PC-9 (cell line): ENCODE measurements around the gene ZGLP1. TPM values are rescaled to one million over a fixed set of nuclear protein-coding genes. Genes with fewer than 3 reads are reported as not detected.

ENCODE experiments used
- BruUV-seq: library from RNA; stranded (reverse); fragments of 400-500 nt; replicated peaks from 2 replicates; lab custom pipeline; 2021; lab: Mats Ljungman, UMichigan
- CTCF ChIA-PET: fragments of 300-600 bp; sonication (Branson Sonifier 250); formaldehyde crosslinking; loops from one replicate; lab custom pipeline; 2022; ENCODE audit warnings: antibody characterized with exemption; lab: Charles Lee
- POLR2A ChIA-PET: fragments of 300-600 bp; sonication (Branson Sonifier 250); formaldehyde crosslinking; loops from one replicate; lab custom pipeline; 2022; ENCODE audit warnings: antibody characterized with exemption; ENCODE audit not compliant: unreplicated experiment; lab: Charles Lee
- DNase-seq, 2 experiments: peaks; one replicate each; pipeline versions ENCODE4 v3.0.0 to v3.0.0-alpha.2; 2015 to 2022; ENCODE audit warnings: mixed read lengths in 1 of 2
- H2AFZ ChIP-seq: fragments of 200-600 bp; sonication (generic); 2 replicates; pipeline ENCODE4 v1.8.1; 2017; ENCODE audit warnings: antibody characterized with exemption
- H3F3A ChIP-seq: fragments of 200-600 bp; sonication (generic); 2 replicates; pipeline ENCODE4 v1.8.1; 2017; ENCODE audit warnings: antibody characterized with exemption, mild to moderate bottlenecking, low read depth; ENCODE audit not compliant: insufficient read depth
- H3K27ac ChIP-seq: fragments of 200-600 bp; sonication (generic); 2 replicates; pipeline ENCODE4 v1.6.1; 2016; ENCODE audit warnings: mixed run types
- H3K27me3 ChIP-seq: fragments of 200-600 bp; sonication (generic); 2 replicates; pipeline ENCODE4 v1.6.1; 2016; ENCODE audit warnings: low read depth, mixed run types; ENCODE audit not compliant: insufficient read depth
- H3K36me3 ChIP-seq: fragments of 200-600 bp; sonication (generic); 2 replicates; pipeline ENCODE4 v1.6.1; 2016; ENCODE audit warnings: low read depth, mixed run types
- H3K4me1 ChIP-seq: fragments of 200-600 bp; sonication (generic); replicated peaks from 2 replicates; pipeline ENCODE4 v1.6.1; 2016; ENCODE audit warnings: mixed run types; ENCODE audit not compliant: insufficient read depth
- H3K4me2 ChIP-seq: fragments of 200-600 bp; sonication (generic); 2 replicates; pipeline ENCODE4 v1.6.1; 2017; ENCODE audit warnings: mixed run types
- H3K4me3 ChIP-seq: fragments of 200-600 bp; sonication (generic); 2 replicates; pipeline ENCODE4 v1.6.1; 2016; ENCODE audit warnings: mixed run types
- H3K79me2 ChIP-seq: fragments of 200-600 bp; sonication (generic); 2 replicates; pipeline ENCODE4 v1.6.1; 2017; ENCODE audit warnings: low read depth, mixed run types
- H3K9me2 ChIP-seq: fragments of 200-600 bp; sonication (generic); 2 replicates; pipeline ENCODE4 v1.8.1; 2017; ENCODE audit warnings: mild to moderate bottlenecking; ENCODE audit not compliant: insufficient read depth
- H3K9me3 ChIP-seq: fragments of 200-600 bp; sonication (generic); 2 replicates; pipeline ENCODE4 v1.8.1; 2016; ENCODE audit warnings: low read depth; ENCODE audit not compliant: insufficient read depth
- H4K20me1 ChIP-seq: fragments of 200-600 bp; sonication (generic); 2 replicates; pipeline ENCODE4 v1.8.1; 2017; ENCODE audit not compliant: insufficient read depth
- EZH2 ChIP-seq: fragments of 200-600 bp; sonication (generic); IDR thresholded peaks from 2 replicates; pipeline ENCODE4 v1.8.0; 2017; ENCODE audit warnings: antibody characterized with exemption, low read depth
- intact Hi-C: fragments of 100-400 bp; cut with micrococcal nuclease; formaldehyde crosslinking; loops from one replicate; pipeline ENCODE4 v1.10.0; 2022; ENCODE audit not compliant: unreplicated experiment
- total RNA-seq: library from RNA; stranded (reverse); gene quantifications from 2 replicates; pipeline ENCODE4 v1.2.3, GENCODE V29; 2021
- TF ChIP-seq, protein P1 (sequence below): fragments of 200-600 bp; sonication (generic); conservative IDR thresholded peaks from 2 replicates; pipeline ENCODE4 v1.6.1; 2017; ENCODE audit warnings: mixed run types, antibody characterized with exemption, mild to moderate bottlenecking, moderate library complexity

Gene ZGLP1
- total RNA-seq, 1 experiment from 2014 or later = 7.5 TPM

DNA sequence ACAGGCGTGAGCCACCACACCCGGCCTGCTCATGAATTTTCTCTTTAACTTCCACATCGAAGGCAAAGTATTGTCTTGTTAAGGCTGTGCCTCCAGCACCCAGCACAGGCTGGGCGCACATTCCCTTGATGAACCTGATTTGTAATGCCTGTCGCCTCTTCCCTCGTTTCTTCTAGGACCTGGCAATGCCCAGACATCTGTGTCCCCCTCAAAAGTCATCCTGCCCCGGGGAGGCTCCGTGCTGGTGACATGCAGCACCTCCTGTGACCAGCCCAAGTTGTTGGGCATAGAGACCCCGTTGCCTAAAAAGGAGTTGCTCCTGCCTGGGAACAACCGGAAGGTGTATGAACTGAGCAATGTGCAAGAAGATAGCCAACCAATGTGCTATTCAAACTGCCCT, 35.0 kb downstream of the ZGLP1 start:
- DNase-seq = no peak
- Histone ChIP-seq H2AFZ (no peak overlapping the region), H3K27me3 (no peaks in the 10 kb centered on the region), H3F3A (peaks cover 43% of the 10 kb centered on the region), H3K79me2 (peaks cover 16% of the 10 kb centered on the region), H3K9me3 (no peaks in the 10 kb centered on the region), H3K4me1 (peaks cover 32% of the 10 kb centered on the region), H3K36me3 (no peaks in the 10 kb centered on the region), H3K9me2 (no peaks in the 10 kb centered on the region), H3K27ac (no peak overlapping the region), H3K4me3 (no peak overlapping the region), H3K4me2 (no peak overlapping the region), H4K20me1 (no peaks in the 10 kb centered on the region)
- ChIA-PET CTCF (interaction anchor here (0.7 kb wide), 1 partner anchor 1109 kb away, joined by 5 read pairs; no protein-coding TSS in a partner anchor), POLR2A (no interaction called here)
- intact Hi-C loops = no loop called here
- TF ChIP-seq, protein P1, sequence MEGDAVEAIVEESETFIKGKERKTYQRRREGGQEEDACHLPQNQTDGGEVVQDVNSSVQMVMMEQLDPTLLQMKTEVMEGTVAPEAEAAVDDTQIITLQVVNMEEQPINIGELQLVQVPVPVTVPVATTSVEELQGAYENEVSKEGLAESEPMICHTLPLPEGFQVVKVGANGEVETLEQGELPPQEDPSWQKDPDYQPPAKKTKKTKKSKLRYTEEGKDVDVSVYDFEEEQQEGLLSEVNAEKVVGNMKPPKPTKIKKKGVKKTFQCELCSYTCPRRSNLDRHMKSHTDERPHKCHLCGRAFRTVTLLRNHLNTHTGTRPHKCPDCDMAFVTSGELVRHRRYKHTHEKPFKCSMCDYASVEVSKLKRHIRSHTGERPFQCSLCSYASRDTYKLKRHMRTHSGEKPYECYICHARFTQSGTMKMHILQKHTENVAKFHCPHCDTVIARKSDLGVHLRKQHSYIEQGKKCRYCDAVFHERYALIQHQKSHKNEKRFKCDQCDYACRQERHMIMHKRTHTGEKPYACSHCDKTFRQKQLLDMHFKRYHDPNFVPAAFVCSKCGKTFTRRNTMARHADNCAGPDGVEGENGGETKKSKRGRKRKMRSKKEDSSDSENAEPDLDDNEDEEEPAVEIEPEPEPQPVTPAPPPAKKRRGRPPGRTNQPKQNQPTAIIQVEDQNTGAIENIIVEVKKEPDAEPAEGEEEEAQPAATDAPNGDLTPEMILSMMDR = no peak
- no peak for TF ChIP-seq EZH2
- BruUV-seq = no TSS peak

DNA sequence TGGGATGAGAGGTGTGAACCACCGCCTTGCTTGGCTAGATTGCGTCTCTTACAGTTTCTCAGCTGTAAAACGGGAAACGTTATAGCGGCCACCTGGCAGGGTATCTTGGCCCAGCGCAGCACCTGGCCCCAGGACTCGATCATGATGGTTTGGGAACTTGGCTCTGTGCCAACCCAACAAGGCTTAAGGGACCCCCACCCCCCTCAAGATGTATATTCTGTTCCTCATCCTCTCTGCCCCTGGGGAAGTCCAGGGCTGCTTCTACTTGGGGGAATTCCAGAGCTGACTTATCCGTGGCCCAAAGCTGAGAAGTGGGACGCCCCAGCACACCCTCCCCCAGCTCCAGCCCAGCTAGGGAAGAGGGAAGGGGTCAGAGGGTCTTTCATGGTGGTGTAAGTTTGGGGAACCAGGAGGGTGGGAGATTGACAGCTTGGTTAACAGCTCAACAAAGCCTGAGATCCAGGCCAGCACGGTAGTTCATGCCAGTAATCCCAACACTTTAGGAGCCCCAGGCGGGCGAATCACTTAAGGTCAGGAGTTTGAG, 38.0 kb downstream of the ZGLP1 start:
- Histone ChIP-seq H3F3A (peaks cover 41% of the 10 kb centered on the region), H4K20me1 (no peaks in the 10 kb centered on the region), H3K4me2 (peak overlapping the region; percentile 83), H3K4me3 (peak overlapping the region; percentile 64; the same call in 1 of the 2 replicates), H2AFZ (no peak overlapping the region), H3K36me3 (no peaks in the 10 kb centered on the region), H3K4me1 (peaks cover 25% of the 10 kb centered on the region), H3K79me2 (peaks cover 16% of the 10 kb centered on the region), H3K9me2 (no peaks in the 10 kb centered on the region), H3K27ac (no peak overlapping the region), H3K9me3 (no peaks in the 10 kb centered on the region), H3K27me3 (no peaks in the 10 kb centered on the region)
- no peak for TF ChIP-seq EZH2
- TF ChIP-seq, protein P1 = no peak
- no peak for DNase-seq
- TSS peak; percentile 78 for BruUV-seq
- ChIA-PET CTCF (interaction anchor here (0.5 to 1.6 kb wide), 8 partner anchors 12 to 1237 kb away, joined by 3 to 12 read pairs (median 4); partner anchors contain the start of genes ICAM5 and TYK2), POLR2A (interaction anchor here (0.6 to 1.6 kb wide), 5 partner anchors 18 to 109 kb away, joined by 3 to 17 read pairs (median 7); partner anchors contain the start of genes ICAM5 and TYK2)
- intact Hi-C loops = no loop called here

DNA sequence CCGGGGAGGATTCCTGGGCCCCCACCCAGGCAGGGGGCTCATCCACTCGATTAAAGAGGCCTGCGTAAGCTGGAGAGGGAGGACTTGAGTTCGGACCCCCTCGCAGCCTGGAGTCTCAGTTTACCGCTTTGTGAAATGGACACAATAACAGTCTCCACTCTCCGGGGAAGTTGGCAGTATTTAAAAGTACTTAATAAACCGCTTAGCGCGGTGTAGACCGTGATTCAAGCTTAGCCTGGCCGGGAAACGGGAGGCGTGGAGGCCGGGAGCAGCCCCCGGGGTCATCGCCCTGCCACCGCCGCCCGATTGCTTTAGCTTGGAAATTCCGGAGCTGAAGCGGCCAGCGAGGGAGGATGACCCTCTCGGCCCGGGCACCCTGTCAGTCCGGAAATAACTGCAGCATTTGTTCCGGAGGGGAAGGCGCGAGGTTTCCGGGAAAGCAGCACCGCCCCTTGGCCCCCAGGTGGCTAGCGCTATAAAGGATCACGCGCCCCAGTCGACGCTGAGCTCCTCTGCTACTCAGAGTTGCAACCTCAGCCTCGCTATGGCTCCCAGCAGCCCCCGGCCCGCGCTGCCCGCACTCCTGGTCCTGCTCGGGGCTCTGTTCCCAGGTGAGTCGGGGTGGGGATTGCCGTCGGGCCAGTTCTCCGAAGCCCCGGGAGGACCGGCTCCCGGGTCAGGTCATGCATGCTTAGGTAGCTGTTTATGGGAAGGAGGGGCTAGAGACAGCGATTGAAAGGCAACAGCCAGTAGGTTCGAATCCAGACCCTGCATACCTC, 38.8 kb downstream of the ZGLP1 start, which contains the start of gene ICAM1:
TSS of gene ICAM1 (plus strand) at position 505 of the 779 bp plus-strand sequence. CDS start at position 545, 40 bp downstream.
- no peaks in the 10 kb centered on the region for H4K20me1 ChIP-seq
- H3K9me3 ChIP-seq = no peaks in the 10 kb centered on the region
- H3K4me1 ChIP-seq = peaks cover 25% of the 10 kb centered on the region
- intact Hi-C loops = no loop called here
- peaks cover 37% of the 10 kb centered on the region for H3F3A ChIP-seq
- ChIA-PET CTCF (interaction anchor here (0.5 to 1.6 kb wide), 12 partner anchors 11 to 1238 kb away, joined by 3 to 11 read pairs (median 4); partner anchors contain the start of genes ICAM5 and TYK2), POLR2A (interaction anchor here (0.6 to 1.6 kb wide), 9 partner anchors 9 to 236 kb away, joined by 3 to 17 read pairs (median 6); partner anchors contain the start of genes ICAM5 and TYK2)
- H3K4me2 ChIP-seq = peak within 1 kb of the TSS; percentile 83
- H3K79me2 ChIP-seq = peaks cover 16% of the 10 kb centered on the region
- no peaks in the 10 kb centered on the region for H3K27me3 ChIP-seq
- H3K9me2 ChIP-seq = no peaks in the 10 kb centered on the region
- TF ChIP-seq, protein P1 = peak; percentile 35; the same call in 1 of the 2 replicates
- TF ChIP-seq EZH2 = no peak
- H2AFZ ChIP-seq = peak within 1 kb of the TSS; percentile 75
- BruUV-seq = TSS peak; percentile 95
- peak within 1 kb of the TSS; percentile 25 for H3K27ac ChIP-seq
- H3K4me3 ChIP-seq = peak within 1 kb of the TSS; percentile 64
- H3K36me3 ChIP-seq = no peaks in the 10 kb centered on the region
- DNase-seq = peak; percentile 76 to 77
